PFSK-1 (cell line): Measurements from ENCODE around the gene GRM3.

Experiments used
- FOXP2 ChIP-seq: optimal IDR thresholded peaks from 2 replicates; pipeline ENCODE3; 2011; ENCODE audit warnings: borderline replicate concordance, control low read depth, inconsistent platforms; ENCODE audit not compliant: insufficient read depth; ENCODE audit errors: extremely low read length, extremely low read depth
- POLR2AphosphoS5 ChIP-seq: IDR thresholded peaks from 2 replicates; pipeline ENCODE4 v1.6.1; 2012; ENCODE audit warnings: low read depth, mild to moderate bottlenecking, control low read depth, low read length, moderate library complexity
- TAF1 ChIP-seq: IDR thresholded peaks from 2 replicates; pipeline ENCODE4 v1.6.1; 2012; ENCODE audit warnings: low read length, control low read depth, borderline replicate concordance; ENCODE audit not compliant: insufficient read depth
- TF ChIP-seq, protein P1 (sequence below), 2 experiments: IDR thresholded peaks; 2 replicates each; pipeline versions ENCODE4 v1.6.1 to v1.8.0; 2011 to 2012; ENCODE audit warnings: low read depth in 2 of 2, low read length in 2 of 2, control low read depth in 1 of 2, inconsistent platforms in 1 of 2, mild to moderate bottlenecking in 1 of 2, moderate library complexity in 1 of 2; ENCODE audit not compliant: insufficient read depth in 1 of 2

DNA sequence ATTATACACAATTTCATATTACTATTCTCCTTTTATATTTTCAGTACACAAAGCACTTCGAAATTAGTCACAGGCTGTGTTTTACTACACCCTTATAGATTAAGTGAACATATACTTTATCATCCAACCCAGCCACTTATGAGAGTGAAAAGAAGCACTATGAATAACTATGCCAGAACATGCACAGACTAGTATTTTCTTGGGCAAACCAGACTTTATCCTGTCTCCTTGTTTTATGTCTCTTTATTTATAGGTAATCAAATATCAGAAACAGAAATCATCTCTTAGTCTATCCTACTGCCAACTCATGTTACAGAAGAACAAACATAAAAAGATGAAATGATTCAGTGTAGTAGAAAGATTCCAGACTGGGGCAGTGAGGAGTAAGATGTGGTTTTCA is 171.8 kb downstream of the GRM3 start:
- TF ChIP-seq, protein P1, sequence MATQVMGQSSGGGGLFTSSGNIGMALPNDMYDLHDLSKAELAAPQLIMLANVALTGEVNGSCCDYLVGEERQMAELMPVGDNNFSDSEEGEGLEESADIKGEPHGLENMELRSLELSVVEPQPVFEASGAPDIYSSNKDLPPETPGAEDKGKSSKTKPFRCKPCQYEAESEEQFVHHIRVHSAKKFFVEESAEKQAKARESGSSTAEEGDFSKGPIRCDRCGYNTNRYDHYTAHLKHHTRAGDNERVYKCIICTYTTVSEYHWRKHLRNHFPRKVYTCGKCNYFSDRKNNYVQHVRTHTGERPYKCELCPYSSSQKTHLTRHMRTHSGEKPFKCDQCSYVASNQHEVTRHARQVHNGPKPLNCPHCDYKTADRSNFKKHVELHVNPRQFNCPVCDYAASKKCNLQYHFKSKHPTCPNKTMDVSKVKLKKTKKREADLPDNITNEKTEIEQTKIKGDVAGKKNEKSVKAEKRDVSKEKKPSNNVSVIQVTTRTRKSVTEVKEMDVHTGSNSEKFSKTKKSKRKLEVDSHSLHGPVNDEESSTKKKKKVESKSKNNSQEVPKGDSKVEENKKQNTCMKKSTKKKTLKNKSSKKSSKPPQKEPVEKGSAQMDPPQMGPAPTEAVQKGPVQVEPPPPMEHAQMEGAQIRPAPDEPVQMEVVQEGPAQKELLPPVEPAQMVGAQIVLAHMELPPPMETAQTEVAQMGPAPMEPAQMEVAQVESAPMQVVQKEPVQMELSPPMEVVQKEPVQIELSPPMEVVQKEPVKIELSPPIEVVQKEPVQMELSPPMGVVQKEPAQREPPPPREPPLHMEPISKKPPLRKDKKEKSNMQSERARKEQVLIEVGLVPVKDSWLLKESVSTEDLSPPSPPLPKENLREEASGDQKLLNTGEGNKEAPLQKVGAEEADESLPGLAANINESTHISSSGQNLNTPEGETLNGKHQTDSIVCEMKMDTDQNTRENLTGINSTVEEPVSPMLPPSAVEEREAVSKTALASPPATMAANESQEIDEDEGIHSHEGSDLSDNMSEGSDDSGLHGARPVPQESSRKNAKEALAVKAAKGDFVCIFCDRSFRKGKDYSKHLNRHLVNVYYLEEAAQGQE (IDR thresholded peaks at IDR 0.05; ENCODE audit: insufficient read depth in 1 of 2, low read depth in 2 of 2, low read length in 2 of 2) = no peak
- TF ChIP-seq TAF1 (no peak), POLR2AphosphoS5 (no peak), FOXP2 (no peak)
